Measurements from ENCODE around the gene ECM1.

The ECM1 gene

DNA sequence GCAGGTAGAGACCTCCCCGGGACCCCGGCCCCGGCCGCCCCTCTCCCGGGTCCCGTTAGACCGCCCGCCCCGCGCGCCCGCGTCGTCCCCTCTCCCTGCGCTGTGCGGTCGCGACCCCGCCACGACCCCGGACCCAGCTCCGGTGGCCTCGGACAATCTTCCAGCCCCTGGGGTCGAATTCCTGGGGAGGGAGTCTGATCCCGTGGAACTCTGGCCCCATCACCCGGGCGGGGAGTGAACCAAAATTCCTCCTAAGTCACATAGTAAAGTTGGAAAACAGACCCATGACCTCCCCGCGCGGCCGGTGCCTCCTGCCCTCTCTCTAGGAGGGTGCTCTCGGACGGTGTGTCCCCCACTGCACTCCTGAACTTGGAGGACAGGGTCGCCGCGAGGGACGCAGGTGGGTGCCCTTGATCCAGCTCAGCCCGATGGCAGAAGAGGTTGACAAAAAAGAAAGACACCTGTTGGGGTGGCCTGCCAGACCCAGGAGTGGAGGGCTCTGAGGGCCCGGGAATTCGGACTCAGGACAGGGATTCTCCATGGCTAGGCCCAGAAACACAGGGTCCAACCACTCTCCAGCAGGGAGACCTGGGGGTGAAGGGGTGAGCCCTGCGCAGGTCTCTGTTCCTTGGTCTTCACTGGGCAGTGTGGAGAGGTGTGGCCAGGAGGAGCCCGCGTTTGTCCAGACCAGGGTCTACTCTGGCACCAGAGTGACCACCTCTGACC lies 41.8 kb downstream of the ECM1 start:
- no peaks in the 10 kb centered on the region for H3K36me3 ChIP-seq (ENCODE audit: insufficient read depth, low read length)
- H3K9me2 ChIP-seq (replicated peaks; ENCODE audit: low read depth, low read length), result no peaks in the 10 kb centered on the region
- no peaks in the 10 kb centered on the region for H3K79me2 ChIP-seq (ENCODE audit: insufficient read depth, low read length)
- H3K9ac ChIP-seq (ENCODE audit: low read depth, low read length, poor library complexity, severe bottlenecking), result no peak overlapping the region
- no peaks in the 10 kb centered on the region for H3K9me3 ChIP-seq (ENCODE audit: insufficient read depth, low read depth, low read length)
- H3K4me1 ChIP-seq (ENCODE audit: insufficient read depth, low read length, poor library complexity, severe bottlenecking), result no peaks in the 10 kb centered on the region
- no peak for TF ChIP-seq EZH2phosphoT487 (IDR thresholded peaks at IDR 0.05; ENCODE audit: borderline replicate concordance)
- TF ChIP-seq, protein P1, sequence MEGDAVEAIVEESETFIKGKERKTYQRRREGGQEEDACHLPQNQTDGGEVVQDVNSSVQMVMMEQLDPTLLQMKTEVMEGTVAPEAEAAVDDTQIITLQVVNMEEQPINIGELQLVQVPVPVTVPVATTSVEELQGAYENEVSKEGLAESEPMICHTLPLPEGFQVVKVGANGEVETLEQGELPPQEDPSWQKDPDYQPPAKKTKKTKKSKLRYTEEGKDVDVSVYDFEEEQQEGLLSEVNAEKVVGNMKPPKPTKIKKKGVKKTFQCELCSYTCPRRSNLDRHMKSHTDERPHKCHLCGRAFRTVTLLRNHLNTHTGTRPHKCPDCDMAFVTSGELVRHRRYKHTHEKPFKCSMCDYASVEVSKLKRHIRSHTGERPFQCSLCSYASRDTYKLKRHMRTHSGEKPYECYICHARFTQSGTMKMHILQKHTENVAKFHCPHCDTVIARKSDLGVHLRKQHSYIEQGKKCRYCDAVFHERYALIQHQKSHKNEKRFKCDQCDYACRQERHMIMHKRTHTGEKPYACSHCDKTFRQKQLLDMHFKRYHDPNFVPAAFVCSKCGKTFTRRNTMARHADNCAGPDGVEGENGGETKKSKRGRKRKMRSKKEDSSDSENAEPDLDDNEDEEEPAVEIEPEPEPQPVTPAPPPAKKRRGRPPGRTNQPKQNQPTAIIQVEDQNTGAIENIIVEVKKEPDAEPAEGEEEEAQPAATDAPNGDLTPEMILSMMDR (conservative IDR thresholded peaks at IDR 0.05; ENCODE audit: low read length), result no peak
- H3K27me3 ChIP-seq (ENCODE audit: insufficient read depth, low read length, poor library complexity, severe bottlenecking), result no peaks in the 10 kb centered on the region
- H2AFZ ChIP-seq (ENCODE audit: low read length), result no peak overlapping the region
- no peaks in the 10 kb centered on the region for H4K20me1 ChIP-seq (ENCODE audit: insufficient read depth, low read length, poor library complexity, severe bottlenecking)
- no peak overlapping the region for H3K4me2 ChIP-seq (ENCODE audit: low read depth, low read length, poor library complexity, severe bottlenecking)
- no peaks in the 10 kb centered on the region for H3F3A ChIP-seq (ENCODE audit: low read depth)
- H3K4me3 ChIP-seq (ENCODE audit: low read length, poor library complexity, severe bottlenecking), result no peak overlapping the region

DNA sequence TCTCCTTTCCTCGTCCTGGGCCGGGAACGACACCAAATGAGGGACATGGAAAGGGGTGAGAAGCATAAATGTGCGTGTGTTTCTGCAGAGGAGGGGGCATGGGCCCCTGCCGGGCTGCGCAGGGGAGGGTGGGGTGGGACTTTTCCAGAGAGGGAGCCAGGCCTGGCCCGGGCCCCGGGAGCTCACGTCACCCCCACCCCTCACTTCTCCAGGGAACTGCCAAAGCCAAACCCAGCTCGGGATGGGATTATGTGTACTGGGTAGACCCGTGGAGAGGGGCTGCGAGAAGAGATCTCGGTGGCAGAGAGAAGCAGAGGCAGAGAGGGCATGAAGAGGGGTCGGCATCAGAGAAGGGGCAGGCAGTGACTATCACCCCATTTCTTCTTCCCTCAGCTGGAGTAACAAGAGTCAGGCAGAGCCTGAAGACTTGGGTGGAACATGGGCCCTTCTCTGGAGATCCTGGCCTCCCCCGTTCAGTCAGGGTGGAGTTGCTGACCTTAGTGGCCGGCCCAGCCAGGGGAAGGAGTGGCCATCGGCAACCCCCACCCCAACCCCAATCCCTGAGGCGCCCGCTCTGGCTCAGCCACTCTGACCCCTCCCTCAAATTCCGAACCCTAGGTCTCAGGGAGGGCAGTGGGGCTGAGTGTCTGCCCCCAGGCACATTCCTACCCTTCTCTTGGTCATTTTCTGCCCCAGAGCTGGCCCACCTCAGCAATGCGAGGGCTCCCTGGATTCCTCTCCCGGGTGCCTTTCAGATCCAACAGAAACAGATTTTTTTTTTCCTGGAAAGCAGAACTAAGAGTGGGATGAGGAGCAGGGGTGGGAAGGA lies 42.5 kb downstream of the ECM1 start:
- Histone ChIP-seq H3K4me3 (ENCODE audit: low read length, poor library complexity, severe bottlenecking) (no peak overlapping the region), H3K9me2 (replicated peaks; ENCODE audit: low read depth, low read length) (no peaks in the 10 kb centered on the region), H3K9me3 (ENCODE audit: insufficient read depth, low read depth, low read length) (no peaks in the 10 kb centered on the region), H3K4me1 (ENCODE audit: insufficient read depth, low read length, poor library complexity, severe bottlenecking) (no peaks in the 10 kb centered on the region), H3K79me2 (ENCODE audit: insufficient read depth, low read length) (no peaks in the 10 kb centered on the region), H3K4me2 (ENCODE audit: low read depth, low read length, poor library complexity, severe bottlenecking) (no peak overlapping the region), H3F3A (ENCODE audit: low read depth) (no peaks in the 10 kb centered on the region), H4K20me1 (ENCODE audit: insufficient read depth, low read length, poor library complexity, severe bottlenecking) (no peaks in the 10 kb centered on the region), H3K36me3 (ENCODE audit: insufficient read depth, low read length) (no peaks in the 10 kb centered on the region), H2AFZ (ENCODE audit: low read length) (no peak overlapping the region), H3K27me3 (ENCODE audit: insufficient read depth, low read length, poor library complexity, severe bottlenecking) (no peaks in the 10 kb centered on the region), H3K9ac (ENCODE audit: low read depth, low read length, poor library complexity, severe bottlenecking) (no peak overlapping the region)
- TF ChIP-seq, protein P1 (conservative IDR thresholded peaks at IDR 0.05; ENCODE audit: low read length), result no peak
- TF ChIP-seq EZH2phosphoT487 (IDR thresholded peaks at IDR 0.05; ENCODE audit: borderline replicate concordance), result no peak

DNA sequence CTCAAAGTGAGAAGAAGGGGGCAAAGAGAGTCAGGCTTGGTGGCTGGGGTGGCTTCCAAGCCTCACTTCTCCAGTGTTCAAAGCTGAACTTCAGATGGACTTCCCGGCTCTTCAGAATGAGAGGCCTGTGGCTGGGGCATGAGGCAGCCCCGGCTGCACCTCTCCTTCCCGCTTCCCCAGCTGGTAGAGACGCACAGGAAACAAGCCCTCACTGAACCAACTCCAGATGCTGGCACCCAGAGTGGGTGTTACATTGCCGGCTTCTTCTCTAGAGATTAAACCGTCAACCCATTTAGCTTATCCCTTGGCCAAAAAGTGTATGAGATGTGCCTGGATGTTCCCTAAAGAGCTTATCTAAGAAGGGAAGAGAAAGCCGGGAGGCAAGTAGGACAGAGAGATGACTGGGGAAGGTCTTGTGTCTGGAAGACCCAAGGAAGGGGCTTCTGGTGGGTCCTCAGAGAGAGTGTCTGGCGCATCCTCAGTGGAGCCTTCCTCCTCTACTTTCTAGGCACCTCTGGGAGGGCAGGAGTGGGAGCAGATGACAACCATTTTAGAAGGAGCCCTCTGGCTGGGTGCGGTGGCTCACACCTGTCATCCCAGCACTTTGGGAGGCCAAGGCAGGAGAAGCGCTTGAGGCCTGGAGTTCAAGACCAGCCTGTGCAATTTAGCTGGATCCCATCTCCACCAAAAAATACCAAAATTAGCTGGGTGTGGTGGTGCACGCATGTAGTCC lies 43.3 kb downstream of the ECM1 start:
- TF ChIP-seq EZH2phosphoT487 (IDR thresholded peaks at IDR 0.05; ENCODE audit: borderline replicate concordance), result no peak
- TF ChIP-seq, protein P1 (conservative IDR thresholded peaks at IDR 0.05; ENCODE audit: low read length), result no peak
- H3K9ac ChIP-seq (ENCODE audit: low read depth, low read length, poor library complexity, severe bottlenecking), result no peak overlapping the region

More for the DNA sequence above, 43.3 kb downstream of the ECM1 start:
- Histone ChIP-seq H3K9me3 (ENCODE audit: insufficient read depth, low read depth, low read length) (no peaks in the 10 kb centered on the region), H3K9me2 (replicated peaks; ENCODE audit: low read depth, low read length) (no peaks in the 10 kb centered on the region), H3K4me2 (ENCODE audit: low read depth, low read length, poor library complexity, severe bottlenecking) (no peak overlapping the region), H3K4me1 (ENCODE audit: insufficient read depth, low read length, poor library complexity, severe bottlenecking) (no peaks in the 10 kb centered on the region), H3F3A (ENCODE audit: low read depth) (no peaks in the 10 kb centered on the region), H3K4me3 (ENCODE audit: low read length, poor library complexity, severe bottlenecking) (no peak overlapping the region), H3K36me3 (ENCODE audit: insufficient read depth, low read length) (no peaks in the 10 kb centered on the region), H4K20me1 (ENCODE audit: insufficient read depth, low read length, poor library complexity, severe bottlenecking) (no peaks in the 10 kb centered on the region), H3K27me3 (ENCODE audit: insufficient read depth, low read length, poor library complexity, severe bottlenecking) (no peaks in the 10 kb centered on the region), H2AFZ (ENCODE audit: low read length) (no peak overlapping the region), H3K79me2 (ENCODE audit: insufficient read depth, low read length) (no peaks in the 10 kb centered on the region)
